GM12801 (cell line): Measurements from ENCODE around the gene RASA3.

ENCODE experiments used
- CTCF ChIP-seq: IDR thresholded peaks from one replicate; pipeline ENCODE4 v1.5.1; 2011; ENCODE audit warnings: control low read depth; ENCODE audit not compliant: insufficient read length; ENCODE audit errors: extremely low read depth

Gene RASA3

GRCh38 chr13:114161028-114161556 lies 28.7 kb upstream of the RASA3 start:
- TF ChIP-seq CTCF, result no peak

- no peak for TF ChIP-seq CTCF
These were observed 25.6 kb upstream of the RASA3 start for GRCh38 chr13:114157869-114158495.

- TF ChIP-seq CTCF, result no peak
These were observed 23.8 kb upstream of the RASA3 start for GRCh38 chr13:114155926-114156883.

- no peak for TF ChIP-seq CTCF
These were observed 22.9 kb upstream of the RASA3 start for GRCh38 chr13:114155320-114155719.

- no peak for TF ChIP-seq CTCF
These were observed 22.1 kb upstream of the RASA3 start for GRCh38 chr13:114154476-114154875.

- no peak for TF ChIP-seq CTCF
These were observed 21.2 kb upstream of the RASA3 start for GRCh38 chr13:114153485-114154080.

GRCh38 chr13:114152831-114153371 lies 20.5 kb upstream of the RASA3 start:
- TF ChIP-seq CTCF, result no peak
